ENCODE data around the gene VSX1.

VSX1 gene

DNA sequence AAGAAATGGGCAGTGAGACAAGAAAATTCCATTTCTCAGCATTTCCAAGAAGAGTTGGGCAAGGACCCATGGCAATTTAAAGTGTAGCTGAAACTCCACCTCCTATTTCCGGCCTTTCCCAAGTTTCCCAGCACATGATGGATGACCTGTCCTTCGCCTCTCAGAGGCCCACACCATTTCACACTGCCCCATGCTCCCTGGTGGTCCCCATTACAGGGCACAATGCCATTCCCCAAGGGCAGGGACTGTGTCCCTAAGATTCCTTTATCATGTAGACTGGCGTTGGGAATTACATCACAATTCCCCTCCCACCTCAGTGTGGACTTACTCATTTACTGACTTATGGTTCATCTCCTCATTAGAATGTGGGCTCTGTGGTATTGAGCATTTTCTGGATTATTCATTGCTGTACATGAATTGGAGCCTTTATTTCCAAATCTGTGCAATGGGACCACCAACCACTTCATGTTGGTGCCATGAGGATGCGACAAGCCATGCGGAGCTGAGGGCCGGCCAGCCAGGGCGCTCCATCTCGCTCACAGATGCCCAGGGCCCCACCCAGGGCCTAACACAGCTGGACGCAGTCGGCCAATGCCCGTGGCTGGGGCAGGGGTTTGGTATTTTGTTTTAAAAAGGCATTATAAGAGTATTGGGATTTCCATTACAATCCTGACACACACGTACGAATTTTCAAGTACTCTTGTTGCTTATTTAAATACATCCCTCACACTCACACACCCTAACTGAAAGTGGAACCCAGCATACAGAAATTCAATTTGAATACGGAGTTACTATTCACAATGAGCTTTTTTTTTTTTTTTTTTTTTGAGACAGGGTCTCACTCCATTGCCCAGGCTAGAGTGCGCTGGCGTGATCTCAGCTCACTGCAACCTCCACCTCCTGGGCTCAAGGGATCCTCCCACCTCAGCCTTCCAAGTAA is 29.4 kb downstream of the VSX1 start:
- no peak for DNase-seq

DNA sequence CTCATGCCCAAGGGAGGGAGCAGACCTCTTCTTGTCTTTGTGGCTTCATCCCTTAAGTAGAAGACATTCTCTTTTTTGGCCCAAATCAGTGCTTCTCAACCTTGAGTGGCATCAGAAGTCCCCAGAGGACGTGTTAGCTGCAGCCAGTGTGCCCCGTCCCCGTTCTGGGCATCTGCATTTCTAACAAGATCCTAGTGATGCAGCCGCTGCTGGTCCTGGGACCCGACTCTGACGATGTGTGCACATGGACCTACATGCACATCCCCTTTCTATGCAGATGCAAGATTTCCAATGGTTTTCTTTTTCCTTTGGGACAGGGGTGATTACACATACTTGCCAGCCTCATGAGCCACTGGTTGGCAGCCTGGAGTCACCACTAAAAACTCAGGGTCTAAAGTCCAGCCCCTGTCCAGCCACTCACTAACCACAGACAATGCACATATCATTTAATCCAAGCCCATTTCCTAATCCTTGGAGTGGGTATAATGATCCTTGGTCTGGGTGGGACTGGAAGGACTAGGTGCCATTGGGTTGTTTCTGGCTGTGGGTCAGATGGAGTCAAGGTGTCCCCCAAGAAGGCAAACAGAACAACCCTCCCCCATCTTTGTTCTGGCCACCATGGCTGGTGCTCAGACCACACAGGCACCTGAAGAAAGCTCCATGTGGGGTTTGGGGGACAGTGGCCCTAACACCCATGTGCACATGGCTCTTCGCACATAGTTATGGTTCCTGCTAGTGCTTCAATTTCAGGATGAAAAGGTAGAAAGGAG is 30.4 kb downstream of the VSX1 start:
- DNase-seq = no peak

DNA sequence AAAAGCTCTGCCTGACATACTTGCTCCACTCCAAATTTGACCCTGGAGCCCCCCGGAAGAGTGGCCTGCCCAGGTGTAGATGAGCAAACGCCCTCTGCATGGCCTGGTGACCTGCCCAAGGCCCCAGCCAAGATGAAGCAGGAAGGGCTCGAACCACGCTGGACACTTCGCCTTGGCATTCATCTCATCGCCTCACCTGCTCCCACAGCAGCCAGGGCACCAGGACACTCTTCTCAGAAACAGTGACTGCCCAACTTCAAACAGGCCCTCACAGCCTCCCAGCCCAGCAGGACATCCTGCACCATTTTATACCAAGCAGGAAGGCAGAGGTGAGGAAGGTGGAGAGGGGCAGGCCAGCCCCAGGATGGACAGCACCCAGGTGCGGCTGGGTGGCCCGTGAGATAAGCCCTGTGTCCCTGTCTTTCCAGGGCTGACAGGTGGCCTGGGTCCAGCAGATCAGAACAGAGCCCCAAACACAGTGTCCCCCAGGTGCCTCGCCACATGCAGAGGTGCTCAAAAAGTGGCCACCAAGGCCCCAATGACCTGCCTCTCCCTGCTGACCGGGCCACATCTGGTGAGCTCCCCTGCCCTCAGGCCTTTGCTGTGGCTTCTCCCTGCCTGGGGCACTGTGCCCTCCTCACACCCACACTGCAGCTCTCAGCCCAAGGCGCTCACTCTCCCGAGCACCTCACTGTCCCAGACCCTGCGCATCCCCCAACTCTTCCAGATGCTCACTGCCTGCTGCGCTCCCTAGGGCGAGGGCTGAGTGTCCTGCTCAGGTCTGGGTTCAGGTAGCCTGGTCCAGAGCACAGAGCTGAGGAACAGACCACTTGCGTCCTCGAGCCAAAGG is 31.2 kb downstream of the VSX1 start:
- DNase-seq = no peak

DNA sequence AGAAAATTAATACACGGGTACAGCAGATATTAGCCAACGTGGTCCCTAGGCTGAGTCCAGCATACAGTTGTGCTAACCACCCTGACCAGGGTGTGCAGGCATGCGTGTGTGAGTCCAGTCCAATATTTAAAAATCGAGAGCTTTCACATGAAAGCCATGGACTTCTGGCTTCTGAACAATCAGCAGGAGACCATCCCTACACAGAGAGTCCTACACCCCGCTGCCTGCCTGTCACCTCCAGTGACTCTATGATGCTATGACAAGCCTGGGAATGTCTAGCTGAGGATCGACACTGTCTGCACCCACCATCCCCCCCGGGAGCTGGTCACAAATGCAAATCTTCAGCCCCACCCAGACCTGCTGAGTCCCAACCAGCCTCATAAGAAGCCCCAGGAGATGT is 31.9 kb downstream of the VSX1 start:
- DNase-seq = no peak

DNA sequence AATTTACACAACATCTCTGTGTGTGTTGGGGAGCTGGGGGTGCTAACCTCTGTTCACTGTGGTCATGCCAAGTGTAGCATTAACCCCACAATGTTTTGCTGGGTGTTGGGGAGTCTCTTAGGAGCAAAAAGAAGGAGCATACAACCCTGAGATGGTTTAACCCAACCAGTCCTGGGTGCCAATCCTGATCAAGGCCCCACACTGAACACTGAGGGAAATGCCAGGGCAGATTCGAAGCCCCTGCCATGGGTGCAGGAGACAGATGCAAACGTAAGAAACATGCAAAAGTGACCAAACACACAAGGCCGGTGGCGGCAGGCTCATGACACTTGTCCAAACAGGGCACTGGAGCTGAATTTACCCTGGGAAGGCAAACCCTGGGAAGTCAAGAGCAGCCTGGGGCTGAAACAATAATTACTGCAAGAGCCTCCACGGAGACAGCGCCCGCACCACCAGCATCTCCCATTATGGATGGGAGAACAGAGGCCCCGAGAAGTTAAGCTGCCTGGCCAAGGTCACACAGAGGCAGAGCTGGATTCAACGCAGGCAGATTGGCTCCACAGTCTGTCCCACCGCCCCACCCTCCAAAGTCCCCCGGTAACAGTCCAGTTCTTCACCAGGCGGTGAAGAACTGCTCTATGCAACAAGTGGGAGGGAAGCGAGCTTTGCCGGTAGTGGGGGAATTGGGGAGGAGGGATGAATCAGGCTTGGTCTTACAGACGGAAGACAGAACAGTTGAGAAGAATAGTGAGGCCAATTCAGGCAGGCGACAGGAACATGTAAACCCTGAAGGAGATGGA is 32.5 kb downstream of the VSX1 start:
- DNase-seq = no peak

DNA sequence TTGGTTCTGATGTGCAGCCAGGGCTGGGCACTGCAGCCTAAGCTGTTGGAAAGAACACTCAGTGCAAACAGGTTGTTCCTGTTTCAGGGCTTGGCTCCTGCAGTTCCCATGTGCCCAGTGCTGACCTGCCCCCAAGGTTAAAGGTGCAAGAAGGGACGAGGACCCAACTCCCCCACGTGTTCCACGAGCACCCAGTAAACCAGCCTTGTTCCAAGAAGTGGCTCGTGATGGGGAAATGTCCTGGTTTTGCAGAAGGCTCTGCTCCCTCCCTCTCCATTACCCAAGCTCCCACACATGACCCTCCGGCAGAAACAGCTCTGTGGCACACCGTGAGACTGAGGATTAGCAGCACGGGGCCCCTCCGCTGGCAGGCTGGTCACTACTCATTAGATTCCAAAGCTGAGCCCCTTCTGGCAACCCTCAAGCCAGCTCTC is 33.4 kb downstream of the VSX1 start:
- DNase-seq = no peak

DNA sequence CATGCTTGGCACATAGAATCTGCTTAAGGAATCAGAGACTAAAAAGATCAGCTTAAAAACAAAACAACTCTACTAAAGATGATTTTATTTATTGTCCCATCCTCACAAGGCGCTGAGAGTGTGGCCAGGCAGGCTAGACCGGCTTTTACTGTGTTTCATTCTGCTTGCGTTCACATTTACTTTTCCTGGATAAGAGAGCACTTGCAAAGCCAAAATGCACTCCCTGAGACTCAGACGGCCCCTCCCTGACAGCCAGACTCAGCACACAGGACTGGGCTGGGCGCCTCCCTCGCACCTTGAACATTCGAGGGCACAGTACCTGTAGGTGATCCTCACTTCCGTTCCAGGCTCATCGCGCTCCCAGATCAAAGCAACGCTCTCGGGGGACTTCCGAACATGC is 34.2 kb downstream of the VSX1 start:
- no peak for DNase-seq

DNA sequence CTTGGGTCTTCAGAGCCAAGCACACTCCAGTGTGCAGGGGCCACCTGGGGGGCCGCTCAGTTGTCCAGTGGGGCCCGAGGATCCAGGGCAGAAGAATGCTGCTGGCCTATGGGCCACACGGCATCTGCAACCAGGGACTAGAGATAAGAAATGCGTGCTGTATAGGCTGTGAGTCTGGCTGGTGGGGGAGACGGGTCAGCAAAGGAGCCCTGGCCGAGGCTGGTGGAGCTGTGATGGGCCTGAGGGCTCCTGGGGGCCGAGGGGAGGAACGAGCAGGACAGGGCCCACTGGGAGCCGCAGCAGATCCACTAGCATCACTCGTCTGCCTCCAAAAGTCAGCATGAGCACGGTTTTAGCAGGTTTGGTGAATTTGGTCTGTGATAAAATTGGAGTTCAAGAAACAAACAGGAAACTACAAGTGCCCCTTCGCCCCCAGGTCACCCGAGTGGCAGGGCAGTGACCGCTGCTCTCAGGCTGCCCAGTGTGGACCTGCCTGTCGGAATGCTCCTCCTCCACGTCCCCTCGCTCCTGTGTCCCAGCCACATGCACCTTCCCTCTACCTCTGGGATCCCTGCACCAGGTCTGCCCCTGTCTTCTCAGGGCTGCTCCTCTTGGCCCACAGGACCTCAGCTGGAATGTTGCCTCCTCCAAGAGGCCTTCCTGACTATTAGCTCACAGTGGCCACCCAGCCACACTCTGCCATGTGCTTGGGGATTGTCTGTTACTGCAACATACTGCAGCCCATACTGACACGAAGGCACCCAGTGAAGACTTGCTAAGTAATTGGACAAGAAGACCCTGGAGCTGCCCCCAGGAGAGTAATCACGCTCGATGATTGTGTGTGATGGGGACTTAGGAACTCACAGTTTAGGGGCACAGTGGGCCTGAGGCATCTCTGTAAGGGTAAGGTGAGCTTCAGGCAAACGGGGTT is 34.9 kb downstream of the VSX1 start:
- no peak for DNase-seq

DNA sequence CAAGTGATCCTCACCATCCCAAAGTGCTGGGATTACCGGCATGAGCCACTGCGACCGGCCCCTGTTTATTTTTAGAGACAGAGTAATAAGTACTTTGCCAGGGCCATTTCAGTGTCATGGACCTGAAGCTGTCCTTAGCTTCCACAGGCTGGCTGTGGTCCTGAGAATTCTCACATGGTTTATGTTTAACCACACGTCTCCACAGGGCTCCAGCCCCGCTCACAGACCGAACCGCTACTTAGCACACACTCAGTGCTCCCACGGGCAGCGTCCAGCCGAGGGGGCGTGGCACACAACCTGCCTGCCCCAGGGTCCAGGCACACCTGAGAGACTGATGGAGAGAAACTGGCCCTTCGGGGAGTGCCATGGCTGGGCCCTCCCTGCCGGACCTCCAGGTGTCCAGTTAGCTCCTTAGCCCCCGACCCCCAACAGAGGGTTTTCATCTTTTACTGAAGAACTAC is 35.7 kb downstream of the VSX1 start:
- DNase-seq = no peak

DNA sequence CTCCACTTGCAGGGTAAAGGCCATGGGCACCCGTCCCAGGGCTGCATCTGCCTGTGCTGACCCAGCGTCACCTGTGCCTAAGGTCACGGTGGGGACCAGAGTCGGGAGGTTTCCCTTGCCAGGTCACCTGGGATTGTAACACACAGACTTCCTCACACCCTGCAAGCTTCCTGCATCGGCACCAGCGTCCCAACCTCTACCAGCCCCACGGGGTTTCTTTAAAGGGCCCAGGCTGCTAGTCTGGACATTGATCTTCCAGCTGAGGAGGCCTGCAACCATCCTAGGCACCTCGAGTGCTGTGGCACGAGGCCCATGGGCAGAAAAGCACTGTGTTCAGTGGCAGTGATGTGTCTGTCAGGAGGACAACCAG is 36.6 kb downstream of the VSX1 start:
- DNase-seq = no peak

DNA sequence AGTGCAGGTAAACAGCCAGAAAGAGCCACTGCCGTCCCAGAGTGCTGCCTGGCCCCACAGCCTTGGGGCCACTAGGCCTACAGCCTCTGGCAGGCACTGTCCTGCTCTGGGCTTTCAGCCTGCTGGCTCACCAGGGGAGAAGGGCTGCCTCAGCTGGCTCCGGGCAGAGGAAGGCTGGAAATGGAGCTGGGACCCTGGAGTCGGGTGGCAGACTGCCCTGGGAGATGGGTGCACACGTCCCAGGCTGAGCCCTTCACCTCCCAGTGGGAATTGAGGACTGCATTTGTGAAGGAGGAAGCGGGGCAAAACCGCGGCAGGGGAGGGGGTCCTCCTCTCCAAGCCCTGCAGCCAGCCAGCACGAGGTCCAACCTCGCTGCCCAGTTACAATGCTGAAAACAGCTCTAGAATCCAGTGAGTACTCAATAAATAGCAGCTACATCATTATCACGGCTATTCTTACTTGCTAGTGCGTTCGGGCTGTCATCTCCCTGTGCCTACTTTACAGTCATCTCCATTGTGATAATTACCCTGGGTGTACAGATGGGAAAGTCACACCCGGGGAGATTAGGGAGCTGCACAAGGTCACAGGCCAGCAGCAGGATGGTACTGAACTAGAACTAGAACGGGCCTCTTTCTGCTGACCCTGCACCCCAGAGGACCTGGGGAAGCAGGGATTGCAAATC is 37.1 kb downstream of the VSX1 start:
- no peak for DNase-seq

DNA sequence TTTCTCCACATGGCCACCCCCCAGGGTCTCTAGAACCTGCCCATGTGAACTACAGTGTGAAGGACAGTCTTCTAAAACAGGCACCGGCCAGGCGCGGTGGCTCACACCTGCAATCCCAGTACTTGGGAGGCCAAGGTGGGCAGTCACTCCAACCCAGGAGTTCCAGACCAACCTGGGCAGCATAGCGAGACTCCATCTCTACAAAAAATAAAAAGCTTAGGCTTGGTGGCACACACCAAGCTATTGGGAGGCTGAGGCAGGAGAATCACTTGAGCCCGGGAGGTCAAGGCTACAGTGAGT is 37.7 kb downstream of the VSX1 start:
- DNase-seq = no peak

DNA sequence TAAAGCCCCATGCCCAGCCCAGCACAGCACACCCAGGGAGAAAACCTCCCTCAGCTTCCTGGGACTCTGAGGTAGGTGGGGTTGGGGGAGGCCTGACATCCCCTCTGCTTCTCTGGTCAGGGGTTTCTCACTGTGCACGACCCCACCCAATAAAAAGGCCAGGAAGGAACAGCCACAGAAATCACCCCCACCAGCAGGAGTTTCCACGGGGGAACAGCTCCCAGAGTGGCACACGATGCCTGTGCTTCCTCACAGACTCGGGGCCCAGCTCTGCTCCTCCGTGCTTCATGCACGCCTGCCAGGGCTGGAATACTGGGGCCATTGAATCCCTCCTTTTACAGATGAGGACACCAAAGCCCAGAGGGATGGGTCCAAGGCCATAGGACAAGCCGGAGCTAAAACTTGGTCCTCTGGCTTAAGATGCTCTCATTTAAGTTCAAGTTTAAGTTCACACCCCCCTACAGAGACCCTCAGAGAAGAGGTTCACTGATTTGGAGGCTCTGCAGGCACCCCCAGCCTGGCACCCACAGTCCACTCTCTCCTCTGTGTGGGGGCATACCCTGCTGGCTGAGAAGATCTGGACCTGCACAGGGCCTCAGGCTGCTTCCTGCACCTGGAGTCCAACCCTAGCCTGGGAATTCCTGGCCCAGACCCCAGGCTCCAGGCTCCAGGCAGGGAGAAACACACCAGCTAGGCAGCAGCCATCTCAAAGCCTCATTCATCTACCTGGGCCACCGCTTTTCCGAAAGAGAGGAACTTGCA is 38.3 kb downstream of the VSX1 start:
- no peak for DNase-seq

DNA sequence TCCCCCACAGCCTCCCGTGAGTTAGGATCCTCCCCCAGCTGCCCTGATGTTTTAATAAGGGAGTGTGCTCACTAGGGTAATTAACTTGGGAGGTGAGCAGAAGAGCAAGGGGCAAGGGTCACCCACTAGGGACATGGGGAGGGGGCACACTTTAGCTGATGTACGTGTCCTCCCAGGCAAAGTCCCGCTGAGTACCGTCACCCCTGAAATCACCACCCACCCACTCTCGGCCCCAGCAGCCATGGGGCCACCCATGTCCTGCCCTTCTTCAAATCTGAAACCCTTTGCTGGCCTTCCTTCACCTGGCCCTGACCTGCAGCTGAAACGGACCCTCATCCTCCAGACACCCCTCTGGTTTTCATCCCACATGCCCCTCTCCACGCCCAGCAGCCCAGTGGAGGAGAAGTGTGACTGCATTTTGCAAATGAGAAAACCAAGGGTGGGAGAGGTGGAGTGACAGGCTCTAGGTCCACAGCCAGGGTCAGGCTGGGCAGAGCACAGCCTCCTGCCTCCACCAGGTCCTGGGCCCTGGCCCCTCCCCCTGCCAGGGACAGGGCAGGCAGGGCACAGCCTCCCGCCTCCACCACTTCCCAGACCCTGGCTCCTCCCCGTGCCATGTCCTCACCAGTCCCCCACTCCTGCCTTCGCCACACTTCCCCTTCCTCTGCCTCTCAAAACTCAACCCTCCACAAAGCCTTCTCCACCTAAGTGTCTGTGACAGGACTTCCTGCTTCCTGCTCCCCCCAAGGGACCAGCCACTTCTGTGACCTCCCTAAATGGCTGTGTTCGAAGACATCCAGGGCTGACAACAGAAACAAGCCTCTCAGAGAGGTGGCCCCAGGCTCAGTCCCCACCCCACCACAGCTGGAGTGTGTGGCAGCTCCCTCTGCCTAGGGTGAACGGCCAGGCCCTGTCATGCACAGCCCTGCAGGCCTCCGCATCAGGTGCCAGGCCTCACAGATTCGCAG is 39.1 kb downstream of the VSX1 start:
- no peak for DNase-seq

DNA sequence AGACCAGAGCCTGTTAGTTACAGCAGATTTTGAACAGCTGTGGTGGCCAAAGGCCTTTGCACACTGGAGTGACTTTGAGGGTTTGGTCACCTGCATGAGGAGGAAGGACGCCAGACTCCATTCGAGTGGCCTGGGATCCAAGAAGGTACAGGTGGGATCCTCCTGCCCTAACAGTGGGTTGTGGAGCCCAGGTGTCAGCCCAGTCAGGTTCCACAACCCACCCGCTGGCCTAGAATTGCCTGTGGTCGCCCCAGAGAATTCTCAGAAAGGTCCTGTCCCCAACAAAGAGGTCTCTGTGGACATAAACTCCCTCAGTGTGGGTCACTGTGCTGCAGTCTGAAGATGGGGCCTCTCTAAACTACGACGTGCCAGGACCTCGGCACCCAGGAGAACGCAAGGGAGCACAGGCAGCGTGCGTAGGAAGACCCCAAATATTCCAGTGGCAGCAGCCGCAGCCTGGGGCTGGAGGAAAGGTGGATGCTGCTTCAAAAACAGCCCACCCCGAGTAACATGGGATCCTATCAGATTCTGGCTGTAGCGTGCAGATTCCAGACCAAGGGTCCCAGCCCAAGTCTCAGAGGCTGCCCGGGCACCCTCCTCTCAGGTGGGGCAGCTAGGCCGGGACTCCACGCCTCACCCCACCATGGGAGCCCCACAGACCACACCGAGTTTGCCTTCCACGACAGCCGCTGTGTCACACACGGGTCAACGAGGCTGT is 40.0 kb downstream of the VSX1 start:
- no peak for DNase-seq

DNA sequence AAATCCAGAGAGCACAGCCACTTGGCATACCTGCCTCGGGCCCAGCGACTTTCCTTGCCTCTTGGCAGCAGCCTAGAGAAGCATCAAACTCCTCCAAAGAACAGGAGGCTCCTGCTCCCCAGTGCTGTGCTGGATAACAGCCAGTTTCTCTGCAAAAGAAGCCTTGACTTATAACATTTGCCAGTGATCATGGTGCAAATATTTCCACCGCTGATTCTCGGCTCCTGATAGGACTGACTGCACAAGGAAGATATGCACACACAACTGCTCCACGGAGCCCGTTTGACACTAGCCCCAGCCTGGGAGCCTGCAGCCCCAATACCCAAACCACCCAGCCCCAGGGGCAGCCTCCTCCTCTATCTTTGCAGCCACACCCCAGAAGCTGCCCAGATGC is 41.5 kb downstream of the VSX1 start:
- peak; percentile 48 for DNase-seq

DNA sequence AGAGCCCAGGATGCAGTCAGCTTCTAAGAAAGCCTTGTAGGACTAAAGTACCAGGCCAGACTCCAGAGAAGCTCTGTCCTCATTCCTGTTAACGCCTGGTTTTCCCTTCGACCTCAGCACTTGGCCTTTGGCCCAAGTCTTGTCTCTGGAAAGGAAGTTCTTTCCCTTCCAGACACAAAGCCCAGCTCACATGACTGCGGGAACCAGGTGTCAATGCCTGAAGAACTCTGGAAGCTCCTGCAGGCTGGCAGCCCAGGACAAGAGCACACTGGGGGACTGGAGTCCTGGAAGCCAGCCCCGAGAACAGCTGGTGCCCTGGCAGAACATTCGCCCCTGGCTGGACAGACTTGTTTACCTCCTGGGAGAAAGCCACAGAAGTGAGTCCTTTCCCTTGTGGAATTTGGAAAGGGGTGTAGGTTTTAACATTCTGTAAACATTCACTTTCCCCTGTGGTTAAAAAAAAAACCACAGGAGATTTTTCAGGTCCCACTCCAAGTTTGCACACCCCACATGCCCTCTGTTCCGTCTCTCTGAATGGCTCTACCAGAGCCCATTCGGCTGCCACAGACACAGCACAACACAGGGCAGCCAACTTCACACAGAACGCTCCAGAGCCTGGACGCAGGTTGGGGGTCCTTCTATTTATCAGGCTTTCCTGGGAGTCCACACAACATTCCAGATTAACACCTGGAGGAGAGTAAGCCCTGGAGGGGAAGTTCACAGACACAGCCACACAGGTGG is 42.1 kb downstream of the VSX1 start:
- DNase-seq = peak; percentile 37
